HG02840 (cell line): ENCODE data around the gene FIBIN.
"Not testable (repeated sequence)": the region's sequence is repeated elsewhere in the genome, so short reads cannot be mapped to it uniquely, and the experiment has no call there.

Experiments
- ATAC-seq: cut with Tn5 transposase; IDR thresholded peaks from one replicate; pipeline ENCODE4 v1.9.1; 2021; ENCODE audit warnings: mild to moderate bottlenecking, moderate library complexity, moderate number of reproducible peaks; ENCODE audit not compliant: unreplicated experiment, low FRiP score

FIBIN gene

GRCh38 chr11:26976389-26976788 lies 17.5 kb upstream of the FIBIN start:
- ATAC-seq = no peak

DNA sequence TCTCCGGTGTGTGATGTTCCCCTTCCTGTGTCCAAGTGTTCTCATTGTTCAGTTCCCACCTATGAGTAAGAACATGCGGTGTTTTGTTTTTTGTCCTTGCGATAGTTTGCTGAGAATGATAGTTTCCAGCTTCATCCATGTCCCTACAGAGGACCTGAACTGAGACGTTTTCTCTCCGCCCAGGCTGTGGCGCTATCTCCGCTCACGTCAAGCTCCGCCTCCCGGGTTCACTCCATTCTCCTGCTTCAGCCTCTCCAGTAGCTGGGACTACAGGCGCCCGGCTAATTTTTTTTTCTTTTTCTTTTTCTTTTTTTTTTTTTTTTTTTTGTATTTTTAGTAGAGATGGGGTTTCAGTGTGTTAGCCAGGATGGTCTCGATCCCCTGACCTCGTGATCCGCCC lies 16.7 kb upstream of the FIBIN start:
- ATAC-seq = not testable (repeated sequence)

DNA sequence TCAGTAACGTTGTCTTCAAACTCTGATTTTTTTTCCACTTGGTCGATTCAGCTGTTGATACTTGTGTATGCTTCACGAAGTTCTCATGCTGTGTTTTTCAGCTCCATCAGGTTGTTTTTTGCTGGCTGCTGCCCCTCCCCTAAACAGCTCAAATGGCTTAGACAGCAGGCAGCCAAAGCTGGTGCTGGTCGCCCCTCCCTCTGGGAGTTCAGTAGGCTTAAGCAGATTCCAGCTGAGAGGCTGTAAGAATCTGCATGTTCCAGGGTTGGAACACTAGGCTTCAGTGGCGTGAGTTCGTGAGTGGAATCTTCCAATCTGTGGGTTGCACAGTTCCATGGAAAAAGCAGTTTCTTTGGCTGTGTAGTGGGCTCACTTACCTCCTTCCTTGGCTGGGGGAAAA lies 10.3 kb upstream of the FIBIN start:
- ATAC-seq = no peak

- no peak for ATAC-seq
These were observed 8.4 kb upstream of the FIBIN start for GRCh38 chr11:26985470-26985869.

GRCh38 chr11:26985943-26986342 lies 8.0 kb upstream of the FIBIN start:
- no peak for ATAC-seq

GRCh38 chr11:26987272-26987671 lies 6.6 kb upstream of the FIBIN start:
- ATAC-seq = no peak

- no peak for ATAC-seq
These were observed 6.2 kb upstream of the FIBIN start for GRCh38 chr11:26987731-26988130.

GRCh38 chr11:26992031-26992541 lies 1.8 kb upstream of the FIBIN start:
- ATAC-seq = no peak

DNA sequence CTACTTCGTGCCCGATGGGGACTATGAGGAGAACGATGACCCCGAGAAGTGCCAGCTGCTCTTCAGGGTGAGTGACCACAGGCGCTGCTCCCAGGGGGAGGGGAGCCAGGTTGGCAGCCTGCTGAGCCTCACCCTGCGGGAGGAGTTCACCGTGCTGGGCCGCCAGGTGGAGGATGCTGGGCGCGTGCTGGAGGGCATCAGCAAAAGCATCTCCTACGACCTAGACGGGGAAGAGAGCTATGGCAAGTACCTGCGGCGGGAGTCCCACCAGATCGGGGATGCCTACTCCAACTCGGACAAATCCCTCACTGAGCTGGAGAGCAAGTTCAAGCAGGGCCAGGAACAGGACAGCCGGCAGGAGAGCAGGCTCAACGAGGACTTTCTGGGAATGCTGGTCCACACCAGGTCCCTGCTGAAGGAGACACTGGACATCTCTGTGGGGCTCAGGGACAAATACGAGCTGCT lies 751 bp downstream of the FIBIN start:
- ATAC-seq = no peak

DNA sequence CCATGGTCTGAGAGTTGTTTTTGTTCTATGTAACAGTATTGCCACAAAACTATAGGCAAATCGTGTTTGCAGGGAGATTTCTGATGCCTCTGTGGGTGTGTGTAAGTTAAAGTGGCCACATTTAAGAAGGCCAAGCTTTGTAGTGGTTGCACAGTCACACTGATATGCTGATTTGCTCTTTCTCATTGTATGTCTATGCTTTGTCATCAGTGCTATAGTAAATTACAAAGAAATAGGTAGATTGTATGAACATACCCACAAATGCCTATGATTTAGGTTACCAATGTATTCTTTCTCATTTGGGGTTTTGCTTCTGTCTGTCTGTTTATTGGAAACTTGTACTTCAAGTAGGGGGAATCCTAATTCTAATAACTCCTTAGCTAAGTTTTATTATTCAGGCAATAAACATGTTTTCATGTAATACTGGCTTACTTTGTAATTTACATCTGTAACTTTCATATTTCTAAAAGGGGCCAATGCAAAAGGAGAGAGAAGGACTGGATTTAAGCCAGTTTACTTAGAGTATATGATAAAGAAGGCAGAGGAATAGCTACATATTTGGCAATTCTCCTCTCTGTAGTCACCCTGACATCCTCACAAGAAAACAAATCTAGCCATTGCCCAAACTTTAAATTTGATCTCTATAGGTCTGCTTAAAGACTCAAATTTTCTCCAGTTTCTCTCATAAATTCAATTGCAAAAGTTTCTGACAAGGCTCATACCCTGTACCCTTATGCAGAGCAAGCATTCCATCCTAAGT lies 2.0 kb downstream of the FIBIN start:
- ATAC-seq = no peak

- no peak for ATAC-seq
These were observed 3.5 kb downstream of the FIBIN start for GRCh38 chr11:26997378-26997777.

- not testable (repeated sequence) for ATAC-seq
These were observed 7.3 kb downstream of the FIBIN start for GRCh38 chr11:27001136-27001730.

- no peak for ATAC-seq
These were observed 8.5 kb downstream of the FIBIN start for GRCh38 chr11:27002431-27002830.

GRCh38 chr11:27002838-27003237 lies 8.9 kb downstream of the FIBIN start:
- no peak for ATAC-seq

- no peak for ATAC-seq
These were observed 10.2 kb downstream of the FIBIN start for GRCh38 chr11:27004103-27004502.

GRCh38 chr11:27008811-27009535 lies 15.1 kb downstream of the FIBIN start:
- no peak for ATAC-seq

DNA sequence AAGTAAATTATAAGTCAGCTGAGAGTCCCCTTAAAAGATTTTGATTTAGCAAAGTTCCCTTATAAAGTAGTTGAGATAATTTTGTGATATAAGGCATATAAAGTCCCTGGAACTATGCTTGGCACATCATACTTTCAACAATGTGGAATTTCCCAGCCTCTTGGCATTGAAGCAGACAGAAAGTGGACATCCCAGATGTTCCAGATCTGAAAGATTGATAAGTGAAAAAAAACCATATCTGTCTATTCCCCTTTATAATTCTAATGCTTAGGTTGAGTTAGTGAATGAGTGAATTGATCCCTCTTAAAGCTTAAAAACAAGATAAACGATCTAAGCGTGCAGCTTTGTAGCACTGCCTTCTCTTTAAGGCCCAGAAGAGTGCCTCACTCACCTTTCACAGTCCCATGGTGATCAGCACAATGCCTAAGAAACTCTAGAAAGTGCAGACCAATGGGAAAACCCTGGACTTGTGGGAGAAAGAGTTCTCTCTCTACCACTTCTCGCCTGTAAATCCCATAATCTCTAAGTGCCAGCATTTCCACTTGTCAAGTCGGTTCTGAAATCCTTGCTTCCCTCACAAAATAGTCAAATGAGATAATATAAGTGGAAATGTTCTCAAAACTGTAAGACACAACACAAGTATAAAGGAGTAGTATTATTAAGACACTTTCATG lies 17.8 kb downstream of the FIBIN start:
- no peak for ATAC-seq

- no peak for ATAC-seq
These were observed 18.5 kb downstream of the FIBIN start for GRCh38 chr11:27012234-27012921.

- no peak for ATAC-seq
These were observed 20.0 kb downstream of the FIBIN start for GRCh38 chr11:27013781-27014361.
